WTC11 (cell line): ENCODE results near the gene TDRD9.

Experiments
- HMGA2 ChIP-seq: fragments of 250-450 bp; sonication (Bioruptor Pico); IDR thresholded peaks from 2 replicates; pipeline ENCODE4 v1.4.0; 2021; ENCODE audit warnings: mild to moderate bottlenecking, moderate library complexity
- KAT7 ChIP-seq: sonication (generic); formaldehyde crosslinking; IDR thresholded peaks from 2 replicates; pipeline ENCODE4 v1.8.1; 2023; ENCODE audit warnings: missing genetic modification reagents, mild to moderate bottlenecking, borderline replicate concordance
- MXD4 ChIP-seq: fragments of 250-450 bp; sonication (Bioruptor Pico); IDR thresholded peaks from 2 replicates; pipeline ENCODE4 v1.8.0; 2021; ENCODE audit warnings: mild to moderate bottlenecking, moderate library complexity, borderline replicate concordance
- NR3C1 ChIP-seq: sonication (generic); formaldehyde crosslinking; conservative IDR thresholded peaks from 2 replicates; pipeline ENCODE4 v1.8.1; 2023; ENCODE audit warnings: low read depth, mild to moderate bottlenecking, missing genetic modification reagents
- TEAD1 ChIP-seq: sonication (generic); formaldehyde crosslinking; IDR thresholded peaks from 2 replicates; pipeline ENCODE4 v1.8.0; 2022; ENCODE audit warnings: mild to moderate bottlenecking, missing genetic modification reagents
- ZBTB21 ChIP-seq: sonication (generic); formaldehyde crosslinking; IDR thresholded peaks from 2 replicates; pipeline ENCODE4 v1.8.1; 2023; ENCODE audit warnings: mild to moderate bottlenecking, missing genetic modification reagents, borderline replicate concordance
- ZNF138 ChIP-seq: sonication (generic); formaldehyde crosslinking; conservative IDR thresholded peaks from 2 replicates; pipeline ENCODE4 v1.8.1; 2022; ENCODE audit warnings: mild to moderate bottlenecking, moderate library complexity, missing genetic modification reagents
- ZNF416 ChIP-seq: fragments of 250-450 bp; sonication (Bioruptor Pico); IDR thresholded peaks from 2 replicates; pipeline ENCODE4 v1.9.0; 2021; ENCODE audit warnings: mild to moderate bottlenecking, inconsistent platforms
- ZNF423 ChIP-seq: fragments of 250-450 bp; sonication (Bioruptor Pico); IDR thresholded peaks from 2 replicates; pipeline ENCODE4 v2.1.2; 2022; ENCODE audit warnings: mild to moderate bottlenecking, moderate library complexity
- ZNF671 ChIP-seq: fragments of 250-450 bp; sonication (Bioruptor Pico); IDR thresholded peaks from 2 replicates; pipeline ENCODE4 v1.8.0; 2021; ENCODE audit warnings: mild to moderate bottlenecking
- TF ChIP-seq, protein P1 (sequence below): fragments of 200-600 bp; IDR thresholded peaks from 2 replicates; pipeline ENCODE4 v1.8.0; 2022; ENCODE audit warnings: antibody characterized with exemption
- TF ChIP-seq, protein P2 (sequence below): sonication (generic); formaldehyde crosslinking; IDR thresholded peaks from 2 replicates; pipeline ENCODE4 v1.8.0; 2022; ENCODE audit warnings: mild to moderate bottlenecking, missing genetic modification reagents
- TF ChIP-seq, protein P3 (sequence below): sonication (generic); formaldehyde crosslinking; IDR thresholded peaks from 2 replicates; pipeline ENCODE4 v1.8.1; 2022; ENCODE audit warnings: low read depth, missing genetic modification reagents, borderline replicate concordance

DNA sequence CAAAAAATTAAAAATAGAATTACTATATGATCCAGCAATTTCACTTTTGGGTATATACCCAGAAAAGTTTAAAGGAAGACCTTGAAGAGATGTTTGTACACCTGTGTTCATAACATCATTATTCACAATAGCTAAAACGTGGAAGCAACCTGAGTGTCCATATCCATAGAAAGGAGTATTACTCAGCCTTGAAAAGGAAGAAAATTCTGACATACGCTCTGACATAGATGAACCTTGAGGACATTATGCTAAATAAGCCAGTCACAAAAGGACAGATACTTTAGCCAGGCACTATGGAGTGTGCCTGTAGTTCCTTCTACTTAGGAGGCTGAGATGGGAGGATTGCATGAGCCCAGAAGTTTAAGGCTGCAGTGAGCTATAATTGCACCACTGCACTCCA, 20.2 kb downstream of the TDRD9 start:
- TF ChIP-seq HMGA2 (CRISPR knock-in tag) (no peak), ZNF416 (CRISPR knock-in tag) (no peak), ZNF138 (CRISPR knock-in tag) (no peak), NR3C1 (CRISPR knock-in tag) (no peak), MXD4 (CRISPR knock-in tag) (no peak), KAT7 (CRISPR knock-in tag) (no peak), TEAD1 (CRISPR knock-in tag) (no peak), ZNF671 (no peak), ZNF423 (CRISPR knock-in tag) (no peak), ZBTB21 (no peak)
- TF ChIP-seq, protein P1, sequence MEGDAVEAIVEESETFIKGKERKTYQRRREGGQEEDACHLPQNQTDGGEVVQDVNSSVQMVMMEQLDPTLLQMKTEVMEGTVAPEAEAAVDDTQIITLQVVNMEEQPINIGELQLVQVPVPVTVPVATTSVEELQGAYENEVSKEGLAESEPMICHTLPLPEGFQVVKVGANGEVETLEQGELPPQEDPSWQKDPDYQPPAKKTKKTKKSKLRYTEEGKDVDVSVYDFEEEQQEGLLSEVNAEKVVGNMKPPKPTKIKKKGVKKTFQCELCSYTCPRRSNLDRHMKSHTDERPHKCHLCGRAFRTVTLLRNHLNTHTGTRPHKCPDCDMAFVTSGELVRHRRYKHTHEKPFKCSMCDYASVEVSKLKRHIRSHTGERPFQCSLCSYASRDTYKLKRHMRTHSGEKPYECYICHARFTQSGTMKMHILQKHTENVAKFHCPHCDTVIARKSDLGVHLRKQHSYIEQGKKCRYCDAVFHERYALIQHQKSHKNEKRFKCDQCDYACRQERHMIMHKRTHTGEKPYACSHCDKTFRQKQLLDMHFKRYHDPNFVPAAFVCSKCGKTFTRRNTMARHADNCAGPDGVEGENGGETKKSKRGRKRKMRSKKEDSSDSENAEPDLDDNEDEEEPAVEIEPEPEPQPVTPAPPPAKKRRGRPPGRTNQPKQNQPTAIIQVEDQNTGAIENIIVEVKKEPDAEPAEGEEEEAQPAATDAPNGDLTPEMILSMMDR = no peak
- TF ChIP-seq, protein P2, sequence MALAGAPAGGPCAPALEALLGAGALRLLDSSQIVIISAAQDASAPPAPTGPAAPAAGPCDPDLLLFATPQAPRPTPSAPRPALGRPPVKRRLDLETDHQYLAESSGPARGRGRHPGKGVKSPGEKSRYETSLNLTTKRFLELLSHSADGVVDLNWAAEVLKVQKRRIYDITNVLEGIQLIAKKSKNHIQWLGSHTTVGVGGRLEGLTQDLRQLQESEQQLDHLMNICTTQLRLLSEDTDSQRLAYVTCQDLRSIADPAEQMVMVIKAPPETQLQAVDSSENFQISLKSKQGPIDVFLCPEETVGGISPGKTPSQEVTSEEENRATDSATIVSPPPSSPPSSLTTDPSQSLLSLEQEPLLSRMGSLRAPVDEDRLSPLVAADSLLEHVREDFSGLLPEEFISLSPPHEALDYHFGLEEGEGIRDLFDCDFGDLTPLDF (CRISPR knock-in tag) = no peak
- TF ChIP-seq, protein P3, sequence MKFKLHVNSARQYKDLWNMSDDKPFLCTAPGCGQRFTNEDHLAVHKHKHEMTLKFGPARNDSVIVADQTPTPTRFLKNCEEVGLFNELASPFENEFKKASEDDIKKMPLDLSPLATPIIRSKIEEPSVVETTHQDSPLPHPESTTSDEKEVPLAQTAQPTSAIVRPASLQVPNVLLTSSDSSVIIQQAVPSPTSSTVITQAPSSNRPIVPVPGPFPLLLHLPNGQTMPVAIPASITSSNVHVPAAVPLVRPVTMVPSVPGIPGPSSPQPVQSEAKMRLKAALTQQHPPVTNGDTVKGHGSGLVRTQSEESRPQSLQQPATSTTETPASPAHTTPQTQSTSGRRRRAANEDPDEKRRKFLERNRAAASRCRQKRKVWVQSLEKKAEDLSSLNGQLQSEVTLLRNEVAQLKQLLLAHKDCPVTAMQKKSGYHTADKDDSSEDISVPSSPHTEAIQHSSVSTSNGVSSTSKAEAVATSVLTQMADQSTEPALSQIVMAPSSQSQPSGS (CRISPR knock-in tag) = no peak
